CD4-positive, alpha-beta T cell treated with Interleukin-2 at 100 ng/mL for 4 hours (primary cell): ENCODE results near the gene ASPDH.

Source experiments
- DNase-seq: peaks from one replicate; pipeline ENCODE4 v3.0.0-alpha.2; 2020; ENCODE audit warnings: low spot score

The ASPDH gene

GRCh38 chr19:50496189-50497021 is 17.3 kb downstream of the ASPDH start:
- no peak for DNase-seq

DNA sequence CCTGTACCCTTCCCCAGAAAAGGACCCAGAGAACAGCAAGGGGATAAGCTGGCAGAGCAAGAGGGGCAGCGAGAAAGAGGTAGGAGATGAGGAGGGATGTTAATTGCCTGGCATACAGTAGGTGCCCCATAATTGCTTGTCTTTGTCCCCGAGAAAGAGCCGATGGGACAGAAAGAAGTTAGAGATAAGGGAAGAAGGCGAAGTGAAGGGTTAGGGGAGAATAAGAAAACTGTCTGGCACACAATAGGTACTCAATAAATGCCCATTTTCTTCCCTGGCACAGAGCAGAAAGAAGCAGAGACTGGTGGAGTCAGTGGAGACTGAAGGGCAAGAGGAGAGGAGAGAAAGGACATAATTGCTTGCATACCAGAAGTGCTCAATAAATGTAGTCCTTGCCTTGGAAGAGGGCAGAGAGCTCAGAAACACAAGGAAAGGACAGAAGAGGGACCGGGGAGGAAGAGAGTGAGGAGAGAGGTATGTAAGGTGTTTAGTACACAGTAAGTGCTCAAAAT is 18.6 kb downstream of the ASPDH start:
- no peak for DNase-seq

GRCh38 chr19:50494186-50495019 is 19.3 kb downstream of the ASPDH start:
- no peak for DNase-seq

DNA sequence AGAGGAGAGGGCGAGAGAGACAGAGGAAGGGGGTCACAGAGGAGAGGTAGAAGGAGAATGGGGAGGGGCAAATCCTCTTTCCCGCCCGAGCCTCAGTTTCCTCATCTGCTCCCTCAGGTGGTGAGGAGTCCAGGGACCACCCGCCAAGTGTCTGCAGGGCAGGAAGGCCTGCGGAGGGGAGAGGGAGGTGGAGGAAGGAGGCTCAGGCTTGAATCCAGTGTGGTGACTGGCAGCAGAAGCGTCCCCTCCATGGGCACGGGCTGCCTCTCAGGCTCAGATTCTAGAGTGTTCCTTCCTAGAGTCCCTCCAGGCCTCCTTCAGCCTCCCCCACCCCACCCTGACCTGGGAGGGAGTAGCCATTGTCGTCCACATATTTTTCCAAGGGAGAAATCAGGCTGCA is 20.5 kb downstream of the ASPDH start:
- DNase-seq = no peak

DNA sequence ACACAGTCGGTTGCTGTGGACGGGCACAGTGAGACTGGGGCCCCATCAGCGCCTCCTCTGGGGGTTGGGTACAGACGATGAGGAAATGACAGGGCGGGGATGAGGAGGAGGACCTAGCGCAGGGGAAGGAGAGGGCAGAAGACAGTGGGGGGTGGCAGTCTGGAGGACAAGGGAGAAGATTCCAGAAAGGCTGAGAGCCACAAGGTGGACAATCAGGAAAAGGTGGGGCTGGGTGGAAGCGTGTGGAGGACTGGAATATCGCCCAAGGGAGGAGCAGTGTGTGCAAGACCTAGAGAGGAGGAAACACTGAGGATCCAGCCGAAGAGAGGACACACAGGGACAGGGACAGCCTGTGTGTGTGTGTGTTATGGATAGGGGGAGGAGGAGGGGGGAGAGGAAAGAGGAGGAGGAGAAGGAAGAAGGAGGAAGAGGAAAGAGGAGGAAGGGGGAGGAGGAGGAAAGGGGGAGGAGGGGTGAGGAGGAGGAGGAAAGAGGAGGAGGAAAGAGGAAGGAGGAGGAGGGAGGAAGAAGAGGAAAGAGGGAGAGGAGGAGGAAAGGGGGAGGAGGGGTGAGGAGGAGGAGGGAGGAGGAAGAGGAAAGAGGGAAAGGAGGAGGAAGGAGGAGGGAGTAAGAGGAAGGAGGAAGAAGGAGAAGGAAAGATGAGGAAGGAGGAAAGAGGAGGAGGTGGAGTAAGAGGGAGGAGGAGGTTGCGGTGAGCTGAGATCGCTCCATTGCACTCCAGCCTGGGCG is 21.2 kb downstream of the ASPDH start:
- no peak for DNase-seq

DNA sequence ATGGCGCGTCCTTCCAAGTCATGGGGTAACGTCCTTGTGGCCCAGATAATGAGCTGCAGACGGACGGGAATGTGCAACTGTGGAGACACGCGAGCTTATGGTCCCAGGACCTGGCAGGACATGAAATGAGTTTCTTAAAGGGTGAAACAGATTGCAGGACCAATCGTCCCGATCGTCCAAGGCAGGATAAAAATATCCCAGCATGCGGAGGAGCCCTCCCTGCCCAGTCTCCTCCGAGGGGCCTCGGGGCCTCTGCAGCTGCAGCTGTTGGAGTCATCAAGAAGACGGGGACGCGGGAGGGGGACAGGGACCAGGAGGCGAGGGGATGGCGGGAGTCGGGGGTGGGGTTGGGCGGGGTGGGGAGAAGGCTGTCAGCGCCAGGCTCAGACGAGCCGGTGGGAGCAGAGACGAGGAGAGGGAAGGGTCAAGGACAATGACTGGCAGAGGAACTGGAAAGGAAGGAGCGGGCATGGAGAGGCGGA is 22.7 kb downstream of the ASPDH start:
- no peak for DNase-seq

DNA sequence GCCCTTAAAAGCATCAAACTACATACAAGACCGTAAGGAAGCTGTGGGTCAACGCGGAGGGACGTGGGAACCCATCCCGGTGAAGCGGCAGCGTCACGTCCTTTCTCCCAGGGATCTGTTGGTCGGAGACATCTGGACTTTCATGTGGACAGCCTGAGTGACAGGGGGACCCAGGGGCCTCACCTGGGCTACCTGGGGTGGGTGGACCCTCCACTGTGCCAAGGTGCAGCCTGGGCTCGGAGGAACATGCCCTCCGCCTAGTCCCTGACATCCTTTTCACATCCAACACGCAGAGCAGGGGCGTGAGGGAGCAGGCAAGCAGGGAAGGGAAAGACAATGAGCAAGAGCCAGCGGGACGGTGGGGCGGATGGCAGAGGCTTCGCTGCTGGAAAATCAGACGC is 23.3 kb downstream of the ASPDH start:
- DNase-seq = no peak

GRCh38 chr19:50489461-50490011 is 24.2 kb downstream of the ASPDH start:
- no peak for DNase-seq

- no peak for DNase-seq
Observed at GRCh38 chr19:50488389-50489194, 25.1 kb downstream of the ASPDH start.

GRCh38 chr19:50486823-50487515 is 26.7 kb downstream of the ASPDH start:
- peak; percentile 30 for DNase-seq

- no peak for DNase-seq
Observed at GRCh38 chr19:50485284-50485955, 28.3 kb downstream of the ASPDH start.

DNA sequence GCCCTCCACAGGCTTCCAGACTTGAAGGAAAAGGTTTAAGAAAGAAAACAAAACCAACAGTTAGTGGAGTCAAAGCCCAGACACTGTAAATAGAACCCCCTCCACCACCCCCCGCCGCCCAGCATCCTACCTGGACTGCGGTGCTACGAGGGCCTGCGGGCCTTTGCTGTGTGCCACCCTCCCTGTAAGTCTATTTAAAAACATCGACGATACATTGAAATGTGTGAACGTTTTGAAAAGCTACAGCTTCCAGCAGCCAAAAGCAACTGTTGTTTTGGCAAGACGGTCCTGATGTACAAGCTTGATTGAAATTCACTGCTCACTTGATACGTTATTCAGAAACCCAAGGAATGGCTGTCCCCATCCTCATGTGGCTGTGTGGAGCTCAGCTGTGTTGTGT is 30.8 kb downstream of the ASPDH start:
- DNase-seq = no peak

GRCh38 chr19:50482271-50482855 is 31.4 kb downstream of the ASPDH start:
- no peak for DNase-seq

DNA sequence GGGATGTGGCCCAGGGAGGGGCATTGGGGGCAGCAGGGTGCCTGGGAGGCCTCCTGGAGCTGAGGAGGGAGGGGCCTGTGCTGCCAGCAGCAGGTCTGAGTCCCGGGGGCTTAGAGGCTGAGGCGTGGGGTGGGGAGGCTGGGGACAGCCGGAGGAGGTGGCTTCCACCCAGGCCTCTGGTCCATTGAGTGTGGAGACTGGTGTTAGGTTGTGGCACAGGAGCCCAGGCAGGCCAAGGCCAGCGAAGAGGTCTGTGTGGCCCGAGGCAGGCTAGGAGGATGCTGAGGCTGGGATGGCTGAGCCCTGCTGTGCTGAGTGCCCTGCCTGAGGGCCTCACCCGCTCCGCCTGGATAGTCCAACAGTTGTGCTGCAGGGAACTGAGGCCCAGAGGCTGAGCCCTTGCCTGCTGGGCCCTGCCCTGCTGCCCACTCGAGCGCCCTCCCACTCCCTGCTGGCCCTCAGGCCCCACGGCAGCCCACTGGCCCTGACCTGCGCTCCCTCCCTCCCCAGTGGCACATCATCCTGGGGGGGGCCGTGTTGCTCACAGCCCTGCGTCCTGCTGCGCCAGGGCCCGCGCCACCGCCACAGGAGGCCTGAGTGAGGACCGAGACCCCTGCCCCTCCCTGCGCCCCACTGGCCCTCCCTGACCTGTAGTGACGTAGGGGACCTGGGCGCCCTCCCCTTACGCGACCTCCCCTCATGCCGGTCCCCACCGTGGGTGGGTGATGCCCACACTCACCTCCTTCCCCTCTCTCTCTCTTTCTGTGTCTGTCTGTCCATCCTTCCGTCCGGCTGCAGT is 32.2 kb downstream of the ASPDH start:
- no peak for DNase-seq

- no peak for DNase-seq
Observed at GRCh38 chr19:50480281-50481111, 33.2 kb downstream of the ASPDH start.

DNA sequence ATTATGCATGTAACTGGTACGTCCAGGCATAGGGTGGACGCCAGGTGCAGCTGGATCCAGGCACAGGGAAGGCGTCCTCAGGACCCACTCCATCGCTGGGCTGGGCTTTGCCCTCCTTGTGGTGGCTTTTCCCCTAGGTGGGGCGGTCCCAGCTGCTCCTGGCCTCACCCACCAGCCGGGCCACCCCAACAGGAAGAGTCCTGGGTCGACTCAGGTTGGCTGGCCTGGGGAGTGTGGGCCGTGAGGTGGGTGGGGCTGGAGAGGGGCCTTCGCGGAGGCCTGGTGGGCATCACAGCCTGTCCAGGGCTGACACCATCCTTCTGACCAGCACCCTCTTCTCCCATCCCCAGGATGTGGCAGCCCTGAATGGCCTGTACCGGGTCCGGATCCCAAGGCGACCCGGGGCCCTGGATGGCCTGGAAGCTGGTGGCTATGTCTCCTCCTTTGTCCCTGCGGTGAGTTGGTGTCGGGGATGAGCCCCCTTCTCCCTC is 33.9 kb downstream of the ASPDH start:
- no peak for DNase-seq

DNA sequence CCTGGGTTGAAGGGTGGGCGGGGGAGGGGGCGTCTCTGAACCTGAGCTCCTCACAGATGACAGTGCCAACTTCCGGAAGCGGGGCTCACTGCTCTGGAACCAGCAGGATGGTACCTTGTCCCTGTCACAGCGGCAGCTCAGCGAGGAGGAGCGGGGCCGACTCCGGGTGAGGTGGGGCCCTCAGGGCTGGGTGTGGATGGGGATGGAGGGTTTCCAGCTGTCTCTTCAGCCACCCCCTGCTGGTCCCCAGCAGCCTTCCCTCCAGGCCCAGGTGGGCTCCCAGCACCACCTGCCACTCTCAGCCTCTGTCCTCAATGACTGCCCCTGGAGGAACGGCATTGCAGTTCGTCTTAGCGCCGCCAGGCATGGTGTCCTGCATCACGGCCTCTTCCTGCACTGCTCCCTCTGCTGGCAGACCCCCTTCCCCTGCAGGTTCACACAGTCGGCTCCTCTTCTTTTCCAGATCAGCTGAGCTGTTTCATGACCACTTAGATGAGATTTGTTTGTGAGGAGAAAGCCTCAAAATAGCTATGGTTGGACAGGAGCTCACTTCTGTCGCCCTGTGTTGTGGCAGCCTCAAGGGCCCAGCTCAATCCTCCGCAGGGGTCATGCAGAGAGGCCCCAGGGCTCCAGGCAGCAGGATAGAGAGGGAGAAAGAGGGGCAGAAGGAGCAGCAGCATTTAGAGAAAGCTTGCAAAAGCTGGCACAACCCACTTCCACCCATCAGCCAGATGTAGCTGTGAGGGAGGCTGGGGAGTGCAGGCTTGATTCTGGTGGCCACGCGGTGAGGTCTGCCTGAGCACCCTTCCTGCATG is 34.6 kb downstream of the ASPDH start:
- no peak for DNase-seq
